Measurements from ENCODE around the gene PPFIA3. TPM values are rescaled to one million over a fixed set of nuclear protein-coding genes. Genes with fewer than 3 reads are reported as not detected.

The PPFIA3 gene
- total and polyA plus RNA-seq, 2 of the 4 experiments (the other 2 are of a cell fraction) = 0.90 to 2.4 TPM

DNA sequence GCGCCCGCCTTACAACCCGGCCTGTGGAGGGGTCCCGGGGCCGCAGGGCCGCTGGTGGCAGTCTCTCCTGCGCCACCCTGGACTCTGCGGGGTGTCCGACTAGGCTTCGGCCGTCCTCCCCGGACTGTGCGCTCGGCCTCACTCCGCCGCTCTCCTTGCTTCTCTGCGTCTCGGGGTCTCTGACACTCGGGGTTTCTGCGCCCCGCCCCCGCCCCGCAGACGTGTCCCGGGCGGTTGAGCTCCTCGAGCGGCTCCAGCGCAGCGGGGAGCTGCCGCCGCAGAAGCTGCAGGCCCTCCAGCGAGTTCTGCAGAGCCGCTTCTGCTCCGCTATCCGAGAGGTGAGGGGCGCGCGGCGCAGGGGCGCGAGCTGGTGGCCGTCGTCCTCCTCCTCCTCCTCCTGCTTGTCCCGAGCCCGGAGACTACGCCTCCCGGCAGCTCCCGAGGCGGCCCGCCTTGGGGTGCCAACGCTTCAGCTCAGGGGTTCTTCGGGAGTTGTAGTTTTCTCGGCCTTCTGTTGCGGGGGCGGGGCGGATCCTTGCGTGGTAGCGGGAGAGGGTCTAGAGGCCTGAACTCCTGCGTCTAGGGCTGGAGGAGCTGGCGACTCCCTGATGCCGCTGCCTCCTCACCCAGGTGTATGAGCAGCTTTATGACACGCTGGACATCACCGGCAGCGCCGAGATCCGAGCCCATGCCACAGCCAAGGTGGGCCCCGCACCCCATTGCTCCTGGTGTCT is 4.5 kb upstream of the PPFIA3 start (continued):
- no peak for TF ChIP-seq BHLHE40 (IDR thresholded peaks at IDR 0.05; ENCODE audit: low read depth, low read length)
- no peak for TF ChIP-seq MXI1 (IDR thresholded peaks at IDR 0.05; ENCODE audit: borderline replicate concordance, low read depth, low read length)

DNA sequence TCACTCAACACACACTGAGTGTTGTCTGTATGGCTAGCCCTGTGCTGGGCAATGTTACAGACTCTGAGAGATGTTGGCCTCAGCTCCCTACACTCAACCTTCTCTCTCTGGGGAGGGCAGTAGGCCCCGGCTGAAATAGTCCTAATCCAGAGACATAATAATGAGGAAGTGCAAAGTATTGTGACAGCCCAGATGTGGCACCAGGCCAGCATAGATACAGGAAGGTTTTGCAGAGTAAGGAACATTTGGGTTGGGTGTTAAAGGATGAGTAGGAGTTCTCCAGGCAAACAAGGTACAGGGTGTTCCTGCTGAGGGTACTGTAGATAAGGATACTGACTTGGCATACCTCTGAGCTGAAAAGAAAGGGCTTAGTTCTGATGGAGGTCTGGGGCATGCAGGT is 2.8 kb upstream of the PPFIA3 start:
- POLR2A ChIA-PET (ENCODE audit: unreplicated experiment) = no interaction called here
- TF ChIP-seq MAFK (IDR thresholded peaks at IDR 0.05; ENCODE audit: low read depth, low read length) (no peak), RAD21 (IDR thresholded peaks at IDR 0.05; ENCODE audit: low read length) (no peak), POLR2A (IDR thresholded peaks at IDR 0.05; ENCODE audit: low read depth, low read length) (no peak), SMC3 (IDR thresholded peaks at IDR 0.05; ENCODE audit: low read depth, low read length) (no peak), MAZ (IDR thresholded peaks at IDR 0.05; ENCODE audit: borderline replicate concordance, low read depth, low read length) (no peak), RCOR1 (IDR thresholded peaks at IDR 0.05; ENCODE audit: insufficient replicate concordance, low read length) (no peak), BHLHE40 (IDR thresholded peaks at IDR 0.05; ENCODE audit: low read depth, low read length) (no peak), RFX5 (IDR thresholded peaks at IDR 0.05; ENCODE audit: low read depth, low read length) (no peak), MXI1 (IDR thresholded peaks at IDR 0.05; ENCODE audit: borderline replicate concordance, low read depth, low read length) (no peak), NFE2L2 (IDR thresholded peaks at IDR 0.05; ENCODE audit: low read depth, low read length) (no peak)
- TF ChIP-seq, protein P1, sequence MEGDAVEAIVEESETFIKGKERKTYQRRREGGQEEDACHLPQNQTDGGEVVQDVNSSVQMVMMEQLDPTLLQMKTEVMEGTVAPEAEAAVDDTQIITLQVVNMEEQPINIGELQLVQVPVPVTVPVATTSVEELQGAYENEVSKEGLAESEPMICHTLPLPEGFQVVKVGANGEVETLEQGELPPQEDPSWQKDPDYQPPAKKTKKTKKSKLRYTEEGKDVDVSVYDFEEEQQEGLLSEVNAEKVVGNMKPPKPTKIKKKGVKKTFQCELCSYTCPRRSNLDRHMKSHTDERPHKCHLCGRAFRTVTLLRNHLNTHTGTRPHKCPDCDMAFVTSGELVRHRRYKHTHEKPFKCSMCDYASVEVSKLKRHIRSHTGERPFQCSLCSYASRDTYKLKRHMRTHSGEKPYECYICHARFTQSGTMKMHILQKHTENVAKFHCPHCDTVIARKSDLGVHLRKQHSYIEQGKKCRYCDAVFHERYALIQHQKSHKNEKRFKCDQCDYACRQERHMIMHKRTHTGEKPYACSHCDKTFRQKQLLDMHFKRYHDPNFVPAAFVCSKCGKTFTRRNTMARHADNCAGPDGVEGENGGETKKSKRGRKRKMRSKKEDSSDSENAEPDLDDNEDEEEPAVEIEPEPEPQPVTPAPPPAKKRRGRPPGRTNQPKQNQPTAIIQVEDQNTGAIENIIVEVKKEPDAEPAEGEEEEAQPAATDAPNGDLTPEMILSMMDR (conservative IDR thresholded peaks at IDR 0.05; ENCODE audit: low read depth, low read length) = no peak
- TF ChIP-seq, protein P2, sequence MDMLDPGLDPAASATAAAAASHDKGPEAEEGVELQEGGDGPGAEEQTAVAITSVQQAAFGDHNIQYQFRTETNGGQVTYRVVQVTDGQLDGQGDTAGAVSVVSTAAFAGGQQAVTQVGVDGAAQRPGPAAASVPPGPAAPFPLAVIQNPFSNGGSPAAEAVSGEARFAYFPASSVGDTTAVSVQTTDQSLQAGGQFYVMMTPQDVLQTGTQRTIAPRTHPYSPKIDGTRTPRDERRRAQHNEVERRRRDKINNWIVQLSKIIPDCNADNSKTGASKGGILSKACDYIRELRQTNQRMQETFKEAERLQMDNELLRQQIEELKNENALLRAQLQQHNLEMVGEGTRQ (IDR thresholded peaks at IDR 0.05; ENCODE audit: low read depth, low read length) = no peak
- TF ChIP-seq, protein P3, sequence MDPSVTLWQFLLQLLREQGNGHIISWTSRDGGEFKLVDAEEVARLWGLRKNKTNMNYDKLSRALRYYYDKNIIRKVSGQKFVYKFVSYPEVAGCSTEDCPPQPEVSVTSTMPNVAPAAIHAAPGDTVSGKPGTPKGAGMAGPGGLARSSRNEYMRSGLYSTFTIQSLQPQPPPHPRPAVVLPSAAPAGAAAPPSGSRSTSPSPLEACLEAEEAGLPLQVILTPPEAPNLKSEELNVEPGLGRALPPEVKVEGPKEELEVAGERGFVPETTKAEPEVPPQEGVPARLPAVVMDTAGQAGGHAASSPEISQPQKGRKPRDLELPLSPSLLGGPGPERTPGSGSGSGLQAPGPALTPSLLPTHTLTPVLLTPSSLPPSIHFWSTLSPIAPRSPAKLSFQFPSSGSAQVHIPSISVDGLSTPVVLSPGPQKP (IDR thresholded peaks at IDR 0.05; ENCODE audit: borderline replicate concordance, low read depth, low read length) = no peak

More for the DNA sequence above, 2.8 kb upstream of the PPFIA3 start:
- ATAC-seq (ENCODE audit: low read depth) = no peak
- Histone ChIP-seq H2BK20ac (ENCODE audit: low read depth, low read length) (no peak overlapping the region), H2BK15ac (ENCODE audit: low read depth, low read length) (no peak overlapping the region), H2AK9ac (replicated peaks; ENCODE audit: low read depth, low read length, poor library complexity) (peak overlapping the region; percentile 28), H3K36me3 (ENCODE audit: control insufficient read depth, insufficient read depth, low read length) (no peaks in the 10 kb centered on the region), H3K79me1 (ENCODE audit: low read depth in 1 of 2, low read length in 2 of 2) (peaks cover 4 to 39% of the 10 kb centered on the region in 2 experiments; a peak in 3 of 4 replicates), H4K91ac (ENCODE audit: insufficient read depth, low read depth, low read length) (no peak overlapping the region), H3K4ac (ENCODE audit: low read depth, low read length) (no peak overlapping the region), H3K9ac (ENCODE audit: low read depth, low read length) (no peak overlapping the region), H3K4me1 (ENCODE audit: control insufficient read depth, insufficient read depth, low read length) (peaks cover 8% of the 10 kb centered on the region), H4K5ac (ENCODE audit: low read depth, low read length) (no peak overlapping the region), H3K56ac (ENCODE audit: extremely low read depth, insufficient read depth, low read length) (no peak overlapping the region), H4K20me1 (ENCODE audit: insufficient read depth, low read length) (peaks cover 3% of the 10 kb centered on the region), H2AFZ (replicated peaks; ENCODE audit: low read length, poor library complexity) (no peak overlapping the region), H3K27me3 (ENCODE audit: control insufficient read depth, insufficient read depth, low read length) (peaks cover 8% of the 10 kb centered on the region), H3K9me1 (ENCODE audit: insufficient read depth, low read length) (peaks cover 20% of the 10 kb centered on the region), H3K18ac (ENCODE audit: low read depth, low read length) (no peak overlapping the region), H3K4me2 (ENCODE audit: low read depth, low read length) (no peak overlapping the region), H3K4me3 (ENCODE audit: insufficient read depth, low read depth, low read length) (no peak overlapping the region), H4K8ac (ENCODE audit: low read depth in 2 of 2, low read length in 2 of 2) (no peak overlapping the region), H2BK5ac (ENCODE audit: low read depth, low read length, poor library complexity, severe bottlenecking) (no peak overlapping the region), H2AK5ac (ENCODE audit: low read depth, low read length) (no peak overlapping the region), H2BK120ac (ENCODE audit: low read depth, low read length) (no peak overlapping the region), H3K23ac (ENCODE audit: low read depth, low read length) (no peak overlapping the region), H3K27ac (ENCODE audit: insufficient read depth, low read length) (no peak overlapping the region), H3K9me3 (ENCODE audit: control insufficient read depth, insufficient read depth, low read length) (no peaks in the 10 kb centered on the region), H3K14ac (replicated peaks; ENCODE audit: low read depth, low read length) (no peak overlapping the region)
- DNase-seq = no peak
- in situ Hi-C loops (cut with MboI; ENCODE audit: low sequenced_read_pairs) (no loop called here), dilution Hi-C loops (cut with HindIII; ENCODE audit: low sequenced_read_pairs, unreplicated experiment) (no loop called here), intact Hi-C loops (cut with micrococcal nuclease) (no loop called here)
- CTCF ChIA-PET = no interaction called here
- no TSS peak for BruUV-seq (replicated peaks)
- WGBS, 2 experiments (ENCODE audit: extremely low coverage in 2 of 2, insufficient read length in 1 of 2) = no CpG with 5 or more reads among the region's 1 CpG
